Measurements from ENCODE around the gene PCCA.

DNA sequence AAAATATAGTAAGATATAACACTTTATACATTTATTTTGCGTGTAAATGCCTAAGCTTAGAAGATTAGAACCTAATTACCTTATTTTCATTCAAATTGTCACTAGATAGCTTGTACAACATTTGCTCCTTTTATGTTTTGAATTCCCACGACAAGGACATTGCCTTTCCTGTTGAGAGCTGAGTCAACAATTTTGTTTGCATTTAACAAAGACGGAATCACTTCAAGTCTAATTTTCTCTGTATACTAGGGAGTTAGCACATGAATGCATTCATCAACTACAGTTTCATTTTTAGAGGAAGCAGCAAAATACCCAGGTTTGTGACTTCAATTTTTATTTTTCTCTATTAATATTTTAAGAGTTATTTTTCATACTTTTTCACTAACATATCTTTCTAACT is 48.7 kb upstream of the PCCA start:
- no peak for TF ChIP-seq POLR2A (IDR thresholded peaks at IDR 0.05; ENCODE audit: low read length)
- no peak for TF ChIP-seq GATA1 (IDR thresholded peaks at IDR 0.05; ENCODE audit: low read depth, low read length)

All from erythroblast (primary cell).